ENCODE measurements around the gene REC114. TPM values are rescaled to one million over a fixed set of nuclear protein-coding genes. Genes with fewer than 3 reads are reported as not detected.
A peak's percentile ranks its signal among the peaks of the same experiment; 100 is the strongest.
"Not testable (repeated sequence)": the region's sequence is repeated elsewhere in the genome, so short reads cannot be mapped to it uniquely, and the experiment has no call there.

The REC114 gene
- polyA plus RNA-seq, 2 donors = not detected

GRCh38 chr15:73575636-73576247, 132.8 kb downstream of the REC114 start:
- peaks cover 3 to 15% of the 10 kb centered on the region in 2 donors for H3K36me3 ChIP-seq (ENCODE audit: control insufficient read depth in 2 of 2, insufficient read depth in 2 of 2, low read length in 1 of 2)
- peak overlapping the region; percentile 89 for H3K27ac ChIP-seq (ENCODE audit: low read depth in 2 of 2, low read length in 1 of 2)
- H3K4me1 ChIP-seq (ENCODE audit: control insufficient read depth in 2 of 2, insufficient read depth in 2 of 2, low read length in 1 of 2) = no peaks in the 10 kb centered on the region
- WGBS, 2 donors = 35 to 49% methylated on average over 3 of the region's 3 CpGs
- H3K9me3 ChIP-seq (ENCODE audit: control insufficient read depth in 2 of 2, insufficient read depth in 1 of 2, low read depth in 1 of 2, low read length in 1 of 2) = no peaks in the 10 kb centered on the region
- no peaks in the 10 kb centered on the region for H3K27me3 ChIP-seq (ENCODE audit: control insufficient read depth in 1 of 2, insufficient read depth in 2 of 2, low read length in 2 of 2)
- H3K4me3 ChIP-seq (ENCODE audit: low read depth in 1 of 2, low read length in 2 of 2) = no peak overlapping the region

GRCh38 chr15:73577593-73577992, 134.6 kb downstream of the REC114 start:
- H3K4me3 ChIP-seq (ENCODE audit: low read depth in 1 of 2, low read length in 2 of 2); H3K36me3 ChIP-seq (ENCODE audit: control insufficient read depth in 2 of 2, insufficient read depth in 2 of 2, low read length in 1 of 2); H3K4me1 ChIP-seq (ENCODE audit: control insufficient read depth in 2 of 2, insufficient read depth in 2 of 2, low read length in 1 of 2); H3K27me3 ChIP-seq (ENCODE audit: control insufficient read depth in 1 of 2, insufficient read depth in 2 of 2, low read length in 2 of 2); H3K9me3 ChIP-seq (ENCODE audit: control insufficient read depth in 2 of 2, insufficient read depth in 1 of 2, low read depth in 1 of 2, low read length in 1 of 2): not testable (repeated sequence)
- H3K27ac ChIP-seq (ENCODE audit: low read depth in 2 of 2, low read length in 1 of 2) = peak overlapping the region; percentile 54 to 68

GRCh38 chr15:73578026-73578425, 135.1 kb downstream of the REC114 start:
- Histone ChIP-seq H3K4me3 (ENCODE audit: low read depth in 1 of 2, low read length in 2 of 2) (no peak overlapping the region), H3K27ac (ENCODE audit: low read depth in 2 of 2, low read length in 1 of 2) (peak overlapping the region; percentile 59 to 68), H3K4me1 (ENCODE audit: control insufficient read depth in 2 of 2, insufficient read depth in 2 of 2, low read length in 1 of 2) (no peaks in the 10 kb centered on the region), H3K36me3 (ENCODE audit: control insufficient read depth in 2 of 2, insufficient read depth in 2 of 2, low read length in 1 of 2) (peaks cover 3 to 6% of the 10 kb centered on the region in 2 donors), H3K9me3 (ENCODE audit: control insufficient read depth in 2 of 2, insufficient read depth in 1 of 2, low read depth in 1 of 2, low read length in 1 of 2) (no peaks in the 10 kb centered on the region), H3K27me3 (ENCODE audit: control insufficient read depth in 1 of 2, insufficient read depth in 2 of 2, low read length in 2 of 2) (no peaks in the 10 kb centered on the region)
- WGBS, 2 donors = 54 to 58% methylated on average over 2 of the region's 2 CpGs

- Histone ChIP-seq H3K9me3 (ENCODE audit: control insufficient read depth in 2 of 2, insufficient read depth in 1 of 2, low read depth in 1 of 2, low read length in 1 of 2) (no peaks in the 10 kb centered on the region), H3K27ac (ENCODE audit: low read depth in 2 of 2, low read length in 1 of 2) (no peak overlapping the region), H3K36me3 (ENCODE audit: control insufficient read depth in 2 of 2, insufficient read depth in 2 of 2, low read length in 1 of 2) (peaks cover 3 to 17% of the 10 kb centered on the region in 2 donors), H3K27me3 (ENCODE audit: control insufficient read depth in 1 of 2, insufficient read depth in 2 of 2, low read length in 2 of 2) (no peaks in the 10 kb centered on the region), H3K4me1 (ENCODE audit: control insufficient read depth in 2 of 2, insufficient read depth in 2 of 2, low read length in 1 of 2) (no peaks in the 10 kb centered on the region), H3K4me3 (ENCODE audit: low read depth in 1 of 2, low read length in 2 of 2) (no peak overlapping the region)
- WGBS, 2 donors = 87 to 88% methylated on average over 6 of the region's 6 CpGs
Observed at GRCh38 chr15:73582851-73583379, 140.0 kb downstream of the REC114 start.

GRCh38 chr15:73583544-73583943, 140.6 kb downstream of the REC114 start:
- no peak overlapping the region for H3K4me3 ChIP-seq (ENCODE audit: low read depth in 1 of 2, low read length in 2 of 2)
- H3K9me3 ChIP-seq (ENCODE audit: control insufficient read depth in 2 of 2, insufficient read depth in 1 of 2, low read depth in 1 of 2, low read length in 1 of 2) = no peaks in the 10 kb centered on the region
- no peaks in the 10 kb centered on the region for H3K4me1 ChIP-seq (ENCODE audit: control insufficient read depth in 2 of 2, insufficient read depth in 2 of 2, low read length in 1 of 2)
- peaks cover 6 to 17% of the 10 kb centered on the region in 2 donors for H3K36me3 ChIP-seq (ENCODE audit: control insufficient read depth in 2 of 2, insufficient read depth in 2 of 2, low read length in 1 of 2)
- no peak overlapping the region for H3K27ac ChIP-seq (ENCODE audit: low read depth in 2 of 2, low read length in 1 of 2)
- H3K27me3 ChIP-seq (ENCODE audit: control insufficient read depth in 1 of 2, insufficient read depth in 2 of 2, low read length in 2 of 2) = no peaks in the 10 kb centered on the region
- WGBS, 2 donors = 95 to 96% methylated on average over 3 of the region's 3 CpGs

GRCh38 chr15:73584699-73585420, 141.9 kb downstream of the REC114 start:
- 65 to 67% methylated on average over 5 of the region's 5 CpGs for WGBS, 2 donors
- Histone ChIP-seq H3K36me3 (ENCODE audit: control insufficient read depth in 2 of 2, insufficient read depth in 2 of 2, low read length in 1 of 2) (peaks cover 4 to 15% of the 10 kb centered on the region in 2 donors), H3K27ac (ENCODE audit: low read depth in 2 of 2, low read length in 1 of 2) (no peak overlapping the region), H3K4me1 (ENCODE audit: control insufficient read depth in 2 of 2, insufficient read depth in 2 of 2, low read length in 1 of 2) (no peaks in the 10 kb centered on the region), H3K27me3 (ENCODE audit: control insufficient read depth in 1 of 2, insufficient read depth in 2 of 2, low read length in 2 of 2) (no peaks in the 10 kb centered on the region), H3K4me3 (ENCODE audit: low read depth in 1 of 2, low read length in 2 of 2) (no peak overlapping the region), H3K9me3 (ENCODE audit: control insufficient read depth in 2 of 2, insufficient read depth in 1 of 2, low read depth in 1 of 2, low read length in 1 of 2) (no peaks in the 10 kb centered on the region)

- 76 to 84% methylated on average over 5 of the region's 5 CpGs for WGBS, 2 donors
- Histone ChIP-seq H3K36me3 (ENCODE audit: control insufficient read depth in 2 of 2, insufficient read depth in 2 of 2, low read length in 1 of 2) (peaks cover 4 to 15% of the 10 kb centered on the region in 2 donors), H3K9me3 (ENCODE audit: control insufficient read depth in 2 of 2, insufficient read depth in 1 of 2, low read depth in 1 of 2, low read length in 1 of 2) (no peaks in the 10 kb centered on the region), H3K4me3 (ENCODE audit: low read depth in 1 of 2, low read length in 2 of 2) (no peak overlapping the region), H3K27me3 (ENCODE audit: control insufficient read depth in 1 of 2, insufficient read depth in 2 of 2, low read length in 2 of 2) (no peaks in the 10 kb centered on the region), H3K27ac (ENCODE audit: low read depth in 2 of 2, low read length in 1 of 2) (no peak overlapping the region), H3K4me1 (ENCODE audit: control insufficient read depth in 2 of 2, insufficient read depth in 2 of 2, low read length in 1 of 2) (no peaks in the 10 kb centered on the region)
Observed at GRCh38 chr15:73585871-73586654, 143.1 kb downstream of the REC114 start.

- no peak overlapping the region for H3K27ac ChIP-seq (ENCODE audit: low read depth in 2 of 2, low read length in 1 of 2)
- H3K4me3 ChIP-seq (ENCODE audit: low read depth in 1 of 2, low read length in 2 of 2) = no peak overlapping the region
- H3K4me1 ChIP-seq (ENCODE audit: control insufficient read depth in 2 of 2, insufficient read depth in 2 of 2, low read length in 1 of 2) = no peaks in the 10 kb centered on the region
- 91 to 99% methylated on average over 1 of the region's 1 CpG for WGBS, 2 donors
- no peaks in the 10 kb centered on the region for H3K9me3 ChIP-seq (ENCODE audit: control insufficient read depth in 2 of 2, insufficient read depth in 1 of 2, low read depth in 1 of 2, low read length in 1 of 2)
- no peaks in the 10 kb centered on the region for H3K27me3 ChIP-seq (ENCODE audit: control insufficient read depth in 1 of 2, insufficient read depth in 2 of 2, low read length in 2 of 2)
- peaks cover 4 to 10% of the 10 kb centered on the region in 2 donors for H3K36me3 ChIP-seq (ENCODE audit: control insufficient read depth in 2 of 2, insufficient read depth in 2 of 2, low read length in 1 of 2)
Observed at GRCh38 chr15:73589766-73590165, 146.8 kb downstream of the REC114 start.

GRCh38 chr15:73590263-73590662, 147.3 kb downstream of the REC114 start:
- H3K4me1 ChIP-seq (ENCODE audit: control insufficient read depth in 2 of 2, insufficient read depth in 2 of 2, low read length in 1 of 2) = no peaks in the 10 kb centered on the region
- no peak overlapping the region for H3K27ac ChIP-seq (ENCODE audit: low read depth in 2 of 2, low read length in 1 of 2)
- 97 to 99% methylated on average over 5 of the region's 5 CpGs for WGBS, 2 donors
- no peaks in the 10 kb centered on the region for H3K9me3 ChIP-seq (ENCODE audit: control insufficient read depth in 2 of 2, insufficient read depth in 1 of 2, low read depth in 1 of 2, low read length in 1 of 2)
- peaks cover 4 to 10% of the 10 kb centered on the region in 2 donors for H3K36me3 ChIP-seq (ENCODE audit: control insufficient read depth in 2 of 2, insufficient read depth in 2 of 2, low read length in 1 of 2)
- no peaks in the 10 kb centered on the region for H3K27me3 ChIP-seq (ENCODE audit: control insufficient read depth in 1 of 2, insufficient read depth in 2 of 2, low read length in 2 of 2)
- H3K4me3 ChIP-seq (ENCODE audit: low read depth in 1 of 2, low read length in 2 of 2) = no peak overlapping the region

Data from esophagus (tissue), 2 donors.